Pulmonary artery endothelial cell (primary cell): ENCODE data around the gene HMGCS2. TPM values are rescaled to one million over a fixed set of nuclear protein-coding genes. Genes with fewer than 3 reads are reported as not detected.
A peak's percentile ranks its signal among the peaks of the same experiment; 100 is the strongest.
"Not testable (repeated sequence)": the region's sequence is repeated elsewhere in the genome, so short reads cannot be mapped to it uniquely, and the experiment has no call there.

ENCODE experiments used
- DNase-seq: peaks from one replicate; pipeline ENCODE4 v3.0.0-alpha.2; 2011; ENCODE audit warnings: low read depth, low spot score
- total RNA-seq: library from RNA; depleted of rRNA; stranded (reverse); fragments of >200 nt; gene quantifications from 2 replicates; pipeline ENCODE4 v1.2.3, GENCODE V29; 2014

HMGCS2 gene
- total RNA-seq, 1 donor from 2014 or later = not detected

- DNase-seq = no peak
Measured at GRCh38 chr1:119731741-119732430, 36.8 kb downstream of the HMGCS2 start.

- no peak for DNase-seq
Measured at GRCh38 chr1:119731060-119731459, 37.6 kb downstream of the HMGCS2 start.

- DNase-seq = no peak
Measured at GRCh38 chr1:119729044-119729443, 39.7 kb downstream of the HMGCS2 start.

GRCh38 chr1:119727991-119728390 lies 40.7 kb downstream of the HMGCS2 start:
- no peak for DNase-seq

- no peak for DNase-seq
Measured at GRCh38 chr1:119725626-119726025, 43.1 kb downstream of the HMGCS2 start.

- no peak for DNase-seq
Measured at GRCh38 chr1:119724611-119725218, 44.0 kb downstream of the HMGCS2 start.

GRCh38 chr1:119721896-119722295 lies 46.8 kb downstream of the HMGCS2 start:
- DNase-seq = no peak

GRCh38 chr1:119720866-119721440 lies 47.8 kb downstream of the HMGCS2 start:
- no peak for DNase-seq

GRCh38 chr1:119718972-119719371 lies 49.7 kb downstream of the HMGCS2 start:
- no peak for DNase-seq

- no peak for DNase-seq
Measured at GRCh38 chr1:119718409-119718808, 50.3 kb downstream of the HMGCS2 start.

- DNase-seq = no peak
Measured at GRCh38 chr1:119715542-119715941, 53.2 kb downstream of the HMGCS2 start.

GRCh38 chr1:119714583-119714982 lies 54.1 kb downstream of the HMGCS2 start:
- DNase-seq = no peak

- no peak for DNase-seq
Measured at GRCh38 chr1:119713749-119714456, 54.8 kb downstream of the HMGCS2 start.

GRCh38 chr1:119713039-119713748 lies 55.5 kb downstream of the HMGCS2 start:
- no peak for DNase-seq

GRCh38 chr1:119712342-119713038 lies 56.2 kb downstream of the HMGCS2 start:
- DNase-seq = no peak

GRCh38 chr1:119711804-119712341 lies 56.8 kb downstream of the HMGCS2 start, which contains the start of gene PHGDH:
TSS of gene PHGDH (plus strand) at chr1:119711934. CDS start at chr1:119712023, 89 bp downstream.
- peak; percentile 20 for DNase-seq

- DNase-seq = not testable (repeated sequence)
Measured at GRCh38 chr1:119711356-119711803, 57.3 kb downstream of the HMGCS2 start.

- DNase-seq = not testable (repeated sequence)
Measured at GRCh38 chr1:119706599-119706998, 62.1 kb downstream of the HMGCS2 start.

GRCh38 chr1:119703666-119704450 lies 64.8 kb downstream of the HMGCS2 start:
- DNase-seq = no peak

- no peak for DNase-seq
Measured at GRCh38 chr1:119702384-119702783, 66.3 kb downstream of the HMGCS2 start.
